ENCODE data around the gene RFNG.

DNA sequence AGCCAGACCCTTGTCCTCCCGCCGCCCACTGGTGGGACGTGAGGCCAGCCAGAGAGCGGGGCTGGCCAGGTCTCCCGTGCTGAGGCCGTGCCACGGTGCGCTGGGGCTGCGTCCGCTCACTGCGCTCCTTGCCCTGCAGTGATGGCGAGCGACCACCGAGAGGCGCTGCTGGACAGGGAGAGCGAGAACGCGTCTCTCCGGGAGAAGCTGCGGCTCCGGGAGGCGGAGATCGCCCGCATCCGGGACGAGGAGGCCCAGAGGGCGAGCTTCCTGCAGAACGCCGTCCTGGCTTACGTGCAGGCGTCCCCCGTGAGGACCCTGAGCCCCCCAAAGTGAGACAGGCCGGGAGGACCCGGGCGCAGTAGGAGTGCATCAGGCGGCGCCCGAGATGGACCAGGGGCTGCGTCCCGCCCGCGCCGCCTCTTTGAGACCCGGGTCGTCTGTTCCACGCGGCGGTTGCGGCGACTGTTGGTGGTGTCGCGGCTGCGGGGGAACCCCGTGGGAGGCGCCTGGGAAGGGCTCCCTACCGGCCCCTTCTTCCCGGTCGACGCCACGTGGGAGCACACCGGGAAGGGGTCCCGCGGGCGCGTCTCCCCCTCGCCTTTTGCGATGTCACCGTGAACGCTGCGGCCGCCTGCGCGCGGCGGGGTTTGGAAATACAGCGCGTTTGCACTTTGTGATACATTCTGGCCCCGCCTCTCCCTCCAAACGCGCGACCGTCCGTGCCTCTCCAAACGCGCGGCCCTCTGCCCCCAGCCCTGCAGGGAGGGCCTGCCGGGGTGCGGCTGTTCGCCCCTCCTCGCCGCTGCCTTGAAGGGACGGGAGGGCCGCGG is 20.9 kb downstream of the RFNG start:
- TF ChIP-seq RAD21 (IDR thresholded peaks at IDR 0.05; ENCODE audit: low read length) (peak; percentile 94), RFX5 (IDR thresholded peaks at IDR 0.05; ENCODE audit: low read depth, low read length) (no peak)
- TF ChIP-seq, protein P1, sequence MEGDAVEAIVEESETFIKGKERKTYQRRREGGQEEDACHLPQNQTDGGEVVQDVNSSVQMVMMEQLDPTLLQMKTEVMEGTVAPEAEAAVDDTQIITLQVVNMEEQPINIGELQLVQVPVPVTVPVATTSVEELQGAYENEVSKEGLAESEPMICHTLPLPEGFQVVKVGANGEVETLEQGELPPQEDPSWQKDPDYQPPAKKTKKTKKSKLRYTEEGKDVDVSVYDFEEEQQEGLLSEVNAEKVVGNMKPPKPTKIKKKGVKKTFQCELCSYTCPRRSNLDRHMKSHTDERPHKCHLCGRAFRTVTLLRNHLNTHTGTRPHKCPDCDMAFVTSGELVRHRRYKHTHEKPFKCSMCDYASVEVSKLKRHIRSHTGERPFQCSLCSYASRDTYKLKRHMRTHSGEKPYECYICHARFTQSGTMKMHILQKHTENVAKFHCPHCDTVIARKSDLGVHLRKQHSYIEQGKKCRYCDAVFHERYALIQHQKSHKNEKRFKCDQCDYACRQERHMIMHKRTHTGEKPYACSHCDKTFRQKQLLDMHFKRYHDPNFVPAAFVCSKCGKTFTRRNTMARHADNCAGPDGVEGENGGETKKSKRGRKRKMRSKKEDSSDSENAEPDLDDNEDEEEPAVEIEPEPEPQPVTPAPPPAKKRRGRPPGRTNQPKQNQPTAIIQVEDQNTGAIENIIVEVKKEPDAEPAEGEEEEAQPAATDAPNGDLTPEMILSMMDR (conservative IDR thresholded peaks at IDR 0.05; ENCODE audit: low read depth, low read length), result peak; percentile 93
